Left renal cortex interstitium (tissue), 4 donors: ENCODE measurements around the gene GNB1. TPM values are rescaled to one million over a fixed set of nuclear protein-coding genes. Genes with fewer than 3 reads are reported as not detected.

Experiments used
- DNase-seq, 4 donors: peaks; one replicate each; pipeline ENCODE4 v3.0.0-alpha.2; 2013; ENCODE audit warnings: low read depth in 4 of 4, low spot score in 2 of 4, missing footprints in 1 of 4
- polyA plus RNA-seq, 4 donors: library from polyadenylated mRNA; unstranded; fragments of 120-200 nt; gene quantifications; one replicate each; pipeline ENCODE4 v1.2.1, GENCODE V29; 2013; ENCODE audit not compliant: insufficient read length in 4 of 4

GNB1 gene
- polyA plus RNA-seq, 4 donors, result 261 to 315 (median 282) TPM

DNA sequence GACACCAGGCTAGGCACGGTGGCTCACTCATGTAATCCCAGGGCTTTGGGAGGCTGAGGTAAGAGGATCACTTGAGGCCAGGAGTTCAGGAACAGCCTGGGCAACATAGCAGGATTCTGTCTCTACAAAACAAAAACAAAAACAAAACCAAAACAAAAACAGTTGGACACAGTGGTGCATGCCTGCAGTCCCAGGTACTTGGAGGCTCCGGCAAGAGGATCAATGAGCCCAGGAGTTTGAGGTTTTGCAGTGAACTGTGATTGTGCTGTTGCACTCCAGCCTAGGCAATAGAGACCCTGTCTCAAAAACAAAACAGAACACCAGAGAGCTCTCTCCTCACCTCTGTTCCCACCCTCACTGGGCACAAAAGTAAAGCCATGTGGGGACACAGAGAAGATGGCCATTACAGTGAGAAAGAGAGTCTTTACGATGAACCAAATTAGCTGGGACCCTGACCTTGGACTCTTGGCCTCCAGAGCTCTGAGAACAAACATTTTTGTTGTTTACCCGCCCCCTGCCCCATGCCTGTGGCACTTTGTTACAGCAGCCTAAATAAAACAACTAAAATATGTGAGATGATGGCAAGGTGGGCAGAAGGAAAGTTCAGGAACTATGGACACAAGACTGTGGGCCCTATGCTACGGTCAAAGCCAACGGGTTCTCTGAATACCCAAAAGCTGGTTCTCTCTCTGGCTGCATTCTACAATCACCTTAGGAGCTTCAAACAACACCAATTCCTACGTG is 122.5 kb downstream of the GNB1 start:
- DNase-seq, result no peak

DNA sequence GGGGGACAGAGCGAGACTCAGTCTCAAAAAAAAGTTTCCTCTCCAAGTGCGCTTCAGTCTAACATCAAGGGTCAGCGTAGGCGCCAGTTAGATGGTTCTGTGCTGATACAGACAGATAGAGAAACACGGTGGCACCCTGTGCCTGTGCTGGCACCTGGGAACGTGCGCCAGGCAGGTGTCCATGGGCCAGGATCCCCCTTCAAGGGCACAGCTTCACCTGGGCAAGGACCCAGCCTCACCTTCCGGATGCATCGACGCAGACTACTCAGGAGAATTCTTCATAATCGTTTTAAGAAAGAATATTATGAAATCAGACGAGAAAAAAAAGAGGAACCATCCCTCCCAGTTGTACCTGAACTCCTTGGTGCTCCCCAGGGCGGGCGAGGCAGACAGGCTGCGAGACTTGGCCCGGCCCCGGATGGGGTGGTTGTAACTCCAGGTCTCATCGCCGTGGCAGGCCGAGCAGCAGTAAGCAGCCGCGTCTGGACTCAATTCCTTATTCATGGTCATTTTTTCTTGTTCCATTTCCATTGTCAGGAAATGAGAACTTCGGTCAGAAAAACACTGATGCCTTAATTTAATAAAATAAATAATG is 125.9 kb downstream of the GNB1 start:
- no peak for DNase-seq

DNA sequence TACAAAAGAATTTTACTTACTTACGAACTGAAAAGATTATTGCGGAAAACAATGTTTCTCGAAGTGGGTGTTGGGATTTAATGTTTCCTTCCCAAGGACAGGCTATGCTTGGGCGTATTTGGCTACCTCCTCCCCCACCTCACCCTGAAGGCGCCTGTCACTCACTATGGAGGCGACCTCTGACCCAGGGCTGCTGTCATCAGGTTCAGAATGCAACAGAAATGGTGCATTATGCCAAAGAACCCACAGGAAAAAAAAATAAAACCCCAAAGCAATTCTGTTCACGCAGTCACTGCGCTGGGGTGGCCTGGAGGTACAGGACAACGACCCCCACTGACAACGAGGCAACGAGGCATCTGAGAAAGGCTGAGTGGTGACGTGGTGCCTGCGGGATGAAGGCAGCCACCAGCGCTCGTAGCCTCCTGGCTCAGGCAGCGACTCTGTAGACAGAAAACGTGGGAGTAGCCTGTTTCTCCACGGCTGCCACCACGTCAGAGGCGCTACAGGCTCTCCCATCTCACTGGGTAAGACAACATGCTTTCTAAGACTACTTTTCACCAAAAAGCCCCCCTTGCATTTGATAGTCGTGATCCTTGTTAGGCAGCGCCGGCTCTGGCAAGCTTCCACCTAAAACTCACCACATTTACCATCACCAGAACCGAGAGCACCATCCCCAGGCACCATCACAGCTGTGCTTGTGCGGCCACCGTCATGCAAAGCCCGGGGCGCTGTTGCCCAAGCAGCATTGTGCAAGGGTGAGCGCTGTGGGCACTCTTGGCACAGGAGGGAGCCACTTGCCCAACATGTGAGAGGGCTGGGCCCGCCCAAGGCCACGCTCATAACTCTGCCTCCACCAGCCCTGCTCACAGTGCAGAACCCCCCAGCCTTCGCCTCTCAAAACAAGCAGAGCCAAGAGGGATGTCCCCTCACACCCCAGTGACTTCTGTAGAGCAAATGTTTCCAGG is 126.9 kb downstream of the GNB1 start:
- no peak for DNase-seq

DNA sequence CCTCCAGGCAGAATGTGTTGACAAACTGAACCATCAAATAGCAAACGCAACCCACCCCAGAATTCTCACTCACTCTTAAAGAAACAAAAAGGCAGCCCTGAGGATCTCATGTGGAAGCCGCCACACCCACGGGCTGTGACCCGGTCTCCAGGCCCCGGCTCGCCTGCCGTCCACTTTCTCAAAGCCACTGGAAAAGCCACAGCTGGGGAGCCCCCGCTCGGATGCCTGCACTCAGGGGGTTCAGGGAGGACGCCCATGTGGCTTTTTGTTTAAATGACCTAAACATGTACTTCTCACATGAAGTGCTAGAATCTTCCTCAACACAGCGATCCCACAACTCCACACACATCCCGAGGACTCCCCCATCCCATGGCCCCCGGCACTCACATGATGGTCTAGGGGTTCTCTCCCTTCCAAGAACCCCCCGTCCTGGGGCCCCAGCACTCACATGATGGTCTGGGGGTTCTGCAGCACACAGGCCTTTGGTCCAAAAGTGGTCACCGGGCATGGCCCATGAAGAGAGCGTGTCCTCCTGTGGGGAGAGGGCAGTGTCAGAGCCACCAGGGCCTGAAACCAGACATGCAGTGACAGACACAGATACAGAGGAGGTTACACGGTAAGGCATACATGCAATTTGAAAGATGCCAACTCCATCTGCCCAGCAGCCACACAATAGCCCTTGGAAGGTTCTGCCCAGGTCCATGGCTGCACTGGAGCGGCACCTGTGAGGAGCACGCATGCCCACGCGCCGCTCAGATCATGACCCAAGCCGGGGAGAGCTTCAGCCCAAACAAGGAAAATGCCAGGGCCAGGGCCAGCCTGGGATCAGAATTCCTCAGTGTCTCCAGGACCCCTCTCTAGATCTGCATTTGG is 129.1 kb downstream of the GNB1 start:
- DNase-seq, result no peak

DNA sequence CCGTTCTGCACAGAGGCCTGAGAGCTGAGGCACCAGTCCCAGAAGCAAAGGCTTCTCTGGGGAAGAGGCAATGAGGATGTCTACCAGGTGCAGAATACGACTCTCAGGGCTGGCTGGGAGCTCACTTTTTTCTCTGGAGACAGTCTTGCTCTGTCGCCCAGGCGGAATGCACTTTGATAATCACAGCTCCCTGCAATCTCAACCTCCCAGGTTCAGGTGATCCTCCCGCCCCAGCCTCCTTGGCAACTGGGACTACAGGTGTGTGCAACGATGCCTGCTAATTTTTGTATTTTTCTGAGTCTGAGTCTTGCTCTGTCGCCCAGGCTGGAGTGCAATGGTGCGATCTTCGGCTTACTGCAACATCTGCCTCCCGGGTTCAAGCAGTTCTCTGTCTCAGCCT is 130.2 kb downstream of the GNB1 start:
- no peak for DNase-seq

DNA sequence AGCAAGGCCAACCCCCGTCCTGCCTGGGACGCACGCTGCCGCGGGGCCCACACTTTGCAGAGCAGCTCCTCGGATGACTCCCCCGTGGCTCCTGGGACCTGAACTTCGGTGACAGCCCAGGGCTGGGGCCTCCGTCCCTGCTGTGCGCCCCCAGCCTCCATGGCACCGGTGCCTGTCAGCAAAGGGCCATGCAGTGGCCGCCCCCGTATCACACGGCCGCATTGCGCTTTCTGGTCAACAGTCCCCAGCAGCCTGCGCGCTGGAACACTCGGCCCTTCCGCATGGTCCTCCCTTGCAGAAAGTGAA is 130.6 kb downstream of the GNB1 start:
- DNase-seq, result no peak

DNA sequence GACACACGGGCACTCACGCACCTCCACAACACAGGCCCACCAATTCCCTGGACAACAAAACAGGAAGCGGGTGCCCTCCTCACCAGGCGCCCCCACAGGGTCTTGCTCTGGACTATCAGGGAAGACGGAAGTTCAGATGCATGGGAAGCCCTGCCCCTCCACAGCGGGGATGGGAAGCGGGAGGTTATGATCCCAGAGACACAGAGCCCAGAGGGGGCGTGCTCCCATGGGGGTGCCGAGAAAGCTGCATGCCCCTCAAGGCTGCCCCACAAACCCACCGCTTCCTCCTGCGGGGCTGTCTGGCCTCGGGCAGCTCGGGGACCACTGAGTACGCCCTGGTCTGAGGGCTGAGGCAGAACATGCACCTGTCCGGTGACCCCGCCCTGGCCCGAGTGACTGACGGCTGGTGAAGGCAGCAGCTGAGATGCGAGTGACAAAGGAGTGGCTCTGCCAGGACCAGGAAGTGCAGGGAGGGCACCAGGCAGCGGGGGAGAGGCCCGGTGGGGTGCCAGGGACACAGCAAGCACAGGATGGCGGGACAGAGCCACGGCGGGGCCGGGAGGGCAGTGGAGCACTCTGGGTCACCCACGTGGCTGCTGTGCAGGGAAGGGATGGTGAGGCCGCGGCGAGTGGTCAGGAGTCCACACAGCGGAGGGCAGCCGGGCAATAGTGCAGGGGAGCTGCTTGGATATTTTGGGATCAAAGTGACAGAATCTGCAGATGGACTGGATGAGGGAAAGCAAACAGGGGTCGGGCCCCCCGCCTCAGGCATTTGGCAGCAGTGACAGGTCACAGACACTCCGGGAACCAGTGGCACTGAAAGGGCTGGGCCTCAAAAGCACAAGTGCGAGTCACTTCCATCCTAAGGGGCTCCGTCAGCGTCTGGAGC is 131.2 kb downstream of the GNB1 start:
- DNase-seq, result no peak

DNA sequence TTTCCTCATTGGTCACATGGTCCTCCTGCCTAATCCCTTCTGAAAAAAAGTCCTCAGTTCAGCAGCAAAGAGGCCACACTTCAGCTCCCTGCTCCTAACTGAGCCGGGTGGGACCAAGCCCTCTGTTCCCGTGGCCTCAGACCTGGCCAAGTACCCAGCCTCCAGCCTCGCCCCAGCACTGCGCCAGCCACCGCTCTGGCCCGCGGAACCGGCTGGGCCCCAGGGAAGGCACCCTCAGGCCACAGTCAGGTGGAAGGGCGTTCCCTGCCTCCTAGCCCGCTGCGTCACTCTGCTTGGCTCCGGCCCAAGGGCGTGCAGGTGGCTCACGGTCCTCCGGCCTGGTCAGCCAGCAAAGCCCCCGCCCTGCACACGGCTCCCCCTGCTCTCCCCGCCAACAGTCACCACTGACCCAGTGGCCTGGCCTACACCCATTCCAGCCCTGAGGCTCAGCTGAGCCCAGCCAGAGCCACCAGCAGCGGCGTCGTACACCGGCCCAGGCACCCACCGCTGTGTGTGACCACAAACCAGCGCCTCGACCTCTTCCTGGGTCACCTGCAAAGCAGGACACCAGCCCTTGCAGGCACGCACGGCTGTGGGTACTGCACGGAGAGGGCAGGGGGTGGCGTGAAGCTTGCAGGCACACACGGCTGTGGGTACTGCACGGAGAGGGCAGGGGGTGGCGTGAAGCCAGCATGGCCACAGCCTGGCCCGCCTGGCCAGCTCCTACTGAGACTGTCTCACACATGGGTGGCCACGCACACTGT is 132.0 kb downstream of the GNB1 start:
- no peak for DNase-seq

DNA sequence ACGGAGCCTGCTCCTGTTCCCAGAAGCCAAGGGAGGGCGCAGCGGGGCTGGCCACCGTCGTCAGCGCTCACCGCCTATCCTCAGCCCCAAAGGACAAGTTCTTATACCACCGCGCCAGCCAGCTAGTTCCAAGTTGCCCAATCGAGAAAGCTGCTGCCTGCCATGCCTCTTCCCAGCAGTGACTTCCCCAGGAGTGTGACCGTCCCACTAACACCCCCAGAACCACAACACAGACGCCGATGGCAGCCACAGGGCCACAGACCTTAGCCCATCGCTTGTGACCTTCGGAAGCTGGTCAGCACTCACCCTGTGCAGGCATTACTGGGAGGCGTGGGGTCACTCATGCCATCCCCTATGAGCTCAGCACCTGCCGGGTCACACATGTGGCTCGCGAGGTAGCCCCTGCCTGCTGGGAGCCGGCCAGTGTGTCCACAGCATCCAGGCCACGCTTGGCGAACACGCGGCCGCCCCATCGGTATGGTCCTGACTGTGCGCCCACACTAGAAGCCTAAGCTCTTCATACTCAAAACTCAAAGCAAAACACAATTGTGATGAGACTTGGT is 132.7 kb downstream of the GNB1 start:
- DNase-seq, result no peak

DNA sequence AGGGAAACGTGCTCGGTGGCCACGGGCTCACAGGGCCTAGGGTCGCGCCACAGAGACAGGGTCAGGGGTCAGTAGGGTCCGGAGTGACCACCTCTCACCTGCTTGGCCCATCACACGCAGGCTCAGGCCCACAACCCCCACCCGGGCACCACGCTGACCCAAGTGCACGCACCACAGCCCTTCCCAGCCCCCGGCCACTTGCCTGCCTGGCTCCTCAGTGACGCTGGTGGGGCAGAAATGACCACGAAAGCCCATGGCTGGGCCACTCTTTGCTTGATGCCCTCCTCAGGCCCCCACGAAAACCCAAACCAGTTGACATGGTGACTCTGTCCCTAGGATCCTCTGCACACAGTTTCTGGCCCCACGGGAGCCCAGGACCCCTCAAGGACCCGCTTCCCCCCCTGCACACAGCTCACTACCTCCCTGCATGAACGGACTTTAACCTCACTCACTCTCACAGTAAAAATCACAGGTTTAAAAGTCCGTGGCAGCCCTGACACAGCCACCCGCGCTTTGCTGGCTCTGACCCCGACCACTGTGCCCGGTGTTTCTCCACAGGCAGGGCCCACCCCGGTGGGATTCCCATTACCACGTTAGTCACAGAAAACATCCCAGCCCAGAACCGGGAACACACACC is 133.3 kb downstream of the GNB1 start:
- DNase-seq, result no peak

DNA sequence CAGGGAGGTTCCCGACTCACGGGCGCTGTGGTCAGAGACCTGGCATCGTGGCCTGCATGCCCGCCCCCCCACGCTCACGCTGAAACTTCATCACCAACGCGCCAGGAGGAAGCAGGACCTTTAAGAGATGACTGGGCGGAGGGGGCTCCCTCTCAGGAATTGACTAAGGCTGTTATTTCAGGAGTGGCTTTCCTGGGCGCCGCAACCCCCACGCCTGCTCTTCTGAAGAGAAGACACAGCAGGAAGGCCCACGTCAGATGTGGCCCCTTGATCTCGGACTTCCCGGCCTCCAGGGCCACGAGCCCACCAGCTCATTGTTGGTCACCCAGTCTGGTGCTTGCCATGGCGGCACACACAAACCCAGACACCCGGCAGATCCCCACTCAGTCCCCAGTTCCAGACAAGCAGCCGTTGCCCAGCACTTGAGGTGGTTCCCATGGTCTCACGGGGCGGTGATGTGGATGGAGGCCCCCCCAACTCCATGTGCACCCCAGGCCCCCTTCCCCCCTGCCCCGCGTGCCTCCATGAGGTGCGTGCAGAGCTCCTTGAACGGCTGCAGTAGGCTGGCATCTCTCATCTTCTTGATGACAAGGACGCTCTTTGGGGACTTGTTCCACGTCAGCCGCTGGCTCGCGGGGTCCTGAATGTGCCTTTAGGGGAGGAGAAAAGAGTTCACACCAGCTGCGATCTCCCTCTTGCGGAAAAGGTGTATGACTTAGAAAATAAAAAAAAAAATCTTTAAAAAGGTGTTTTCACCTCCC is 134.0 kb downstream of the GNB1 start:
- no peak for DNase-seq

DNA sequence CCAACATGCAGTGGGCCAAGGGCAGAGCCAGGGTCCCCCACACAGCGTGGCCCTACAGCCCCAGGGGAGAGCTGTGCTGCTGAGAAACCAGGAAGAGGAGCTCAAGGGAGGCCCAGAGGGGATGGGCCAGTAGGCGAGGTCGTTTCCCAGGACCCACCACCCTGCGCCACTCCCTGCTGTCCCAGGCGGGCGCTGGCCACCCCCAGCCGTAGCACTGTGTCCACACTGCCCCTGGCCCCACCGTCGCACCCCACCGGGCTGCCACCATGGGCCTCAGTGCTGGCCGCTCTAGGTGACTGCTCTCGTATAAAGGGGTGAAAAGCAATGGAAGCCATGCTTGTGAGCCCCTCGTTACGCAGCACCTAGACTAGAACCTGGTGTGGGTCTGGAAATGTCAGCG is 135.0 kb downstream of the GNB1 start:
- no peak for DNase-seq

DNA sequence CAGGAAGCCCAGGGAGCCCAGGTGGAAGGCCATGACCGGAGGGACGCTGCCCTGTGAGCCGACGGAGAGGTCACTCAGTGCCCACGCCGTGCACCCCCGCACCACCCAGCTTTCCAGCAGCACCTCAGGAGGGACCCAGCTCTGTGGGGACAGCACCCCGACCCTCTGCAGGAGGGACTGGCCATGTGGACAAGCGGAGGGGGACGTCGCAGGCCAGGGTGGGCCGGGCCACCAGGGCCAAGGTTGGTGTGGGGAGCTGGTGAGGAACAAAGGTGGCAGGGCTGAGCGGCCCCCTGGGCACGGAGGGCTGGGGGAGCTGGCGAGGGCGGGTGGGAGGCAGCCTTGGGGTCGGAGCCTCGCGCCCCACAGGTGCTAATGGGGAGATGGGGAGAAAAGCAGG is 135.5 kb downstream of the GNB1 start:
- no peak for DNase-seq

DNA sequence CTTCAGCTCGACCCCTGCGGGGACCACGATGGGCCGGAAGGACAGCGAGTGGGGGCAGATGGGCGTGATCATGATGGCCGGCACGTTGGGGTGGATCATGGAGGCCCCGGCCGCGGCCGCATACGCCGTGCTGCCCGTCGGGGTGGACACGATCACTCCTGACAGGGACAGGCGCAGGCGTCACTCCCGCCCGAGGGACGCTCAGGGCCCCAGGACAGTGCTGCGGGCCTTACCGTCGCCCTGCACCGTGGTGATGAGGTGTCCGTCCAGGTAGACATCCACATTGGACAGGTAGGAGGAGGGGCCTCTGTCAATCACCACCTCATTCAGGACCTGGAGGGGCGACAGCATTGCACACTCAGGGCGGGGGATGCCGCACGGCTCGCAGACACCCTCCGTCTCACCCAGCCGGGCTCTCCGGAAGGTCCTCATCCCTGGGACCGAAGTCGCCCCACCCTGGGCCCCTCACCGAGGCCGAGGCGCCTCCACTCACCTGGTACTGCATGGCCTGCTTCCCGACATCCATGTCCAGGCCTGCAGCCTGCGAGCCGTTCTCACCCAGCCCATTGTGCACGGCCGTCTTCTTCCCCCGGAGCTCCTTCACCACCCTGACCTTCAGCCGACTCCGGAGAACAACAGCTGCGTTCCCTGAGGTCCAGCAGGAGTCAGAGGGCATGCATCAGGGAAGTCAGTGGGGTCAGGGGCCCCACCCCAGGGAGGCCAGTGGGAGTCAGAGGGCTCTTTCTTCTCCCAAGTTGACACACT is 136.7 kb downstream of the GNB1 start:
- no peak for DNase-seq

DNA sequence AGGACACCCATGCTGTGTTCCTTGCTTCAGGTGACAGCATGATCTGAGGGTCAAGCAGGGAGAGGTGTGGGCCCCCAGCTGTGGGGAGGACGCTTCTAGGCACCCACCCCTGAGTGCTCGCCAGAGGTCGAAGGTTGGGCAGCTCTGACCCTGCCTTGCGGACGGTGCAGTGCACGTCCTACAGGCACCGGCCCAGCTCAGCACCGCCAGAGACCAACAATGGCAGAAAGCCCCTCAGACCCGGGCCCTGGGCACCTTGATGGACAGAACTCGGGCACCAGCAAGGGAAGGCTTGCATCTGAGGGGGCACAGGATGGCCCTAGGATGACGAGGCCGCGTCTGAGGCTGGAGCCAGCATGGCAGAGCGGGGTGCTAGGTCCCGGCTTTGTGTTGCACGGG is 137.3 kb downstream of the GNB1 start:
- no peak for DNase-seq
